Measurements from ENCODE around the gene FGGY.
"Not testable (repeated sequence)": the region's sequence is repeated elsewhere in the genome, so short reads cannot be mapped to it uniquely, and the experiment has no call there.

The FGGY gene

DNA sequence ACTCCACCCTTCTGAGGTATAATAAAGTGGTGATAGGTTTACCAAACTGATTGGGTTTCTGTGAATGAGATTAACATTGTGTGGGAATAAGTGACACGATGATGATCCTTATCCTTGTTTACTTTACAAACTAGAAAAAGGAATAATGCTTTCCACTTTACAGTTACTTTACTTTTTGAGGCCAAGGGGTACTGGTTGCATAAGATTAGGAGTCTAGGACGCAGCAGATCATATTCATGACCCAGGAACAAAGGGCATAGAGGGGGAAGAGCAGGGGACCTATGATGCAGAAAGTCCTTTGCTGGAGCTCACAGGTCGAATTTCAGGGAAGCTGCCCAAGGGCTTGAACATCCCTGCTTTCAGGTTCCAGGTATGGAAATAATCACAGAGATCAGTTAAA, 20.4 kb downstream of the FGGY start:
- no peak for DNase-seq

DNA sequence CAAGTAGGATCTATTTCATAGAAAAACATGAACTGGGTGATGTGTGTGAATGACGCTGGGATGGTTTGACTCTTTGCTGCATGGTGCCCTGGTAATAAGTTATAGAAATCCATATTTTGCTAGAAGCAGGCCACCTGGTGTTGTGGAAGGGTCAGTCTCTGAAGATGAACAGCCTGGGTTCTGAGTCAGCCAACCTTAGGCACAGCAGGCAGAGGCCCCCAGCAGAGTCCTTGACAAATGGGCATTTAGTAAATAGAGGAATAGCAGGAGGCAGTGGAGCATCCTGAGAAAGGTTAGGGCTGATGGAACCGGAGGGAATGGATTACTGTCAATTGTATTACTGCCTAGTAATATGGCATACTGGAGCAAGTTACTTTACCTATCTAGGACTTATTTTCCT, 20.9 kb downstream of the FGGY start:
- DNase-seq = no peak

DNA sequence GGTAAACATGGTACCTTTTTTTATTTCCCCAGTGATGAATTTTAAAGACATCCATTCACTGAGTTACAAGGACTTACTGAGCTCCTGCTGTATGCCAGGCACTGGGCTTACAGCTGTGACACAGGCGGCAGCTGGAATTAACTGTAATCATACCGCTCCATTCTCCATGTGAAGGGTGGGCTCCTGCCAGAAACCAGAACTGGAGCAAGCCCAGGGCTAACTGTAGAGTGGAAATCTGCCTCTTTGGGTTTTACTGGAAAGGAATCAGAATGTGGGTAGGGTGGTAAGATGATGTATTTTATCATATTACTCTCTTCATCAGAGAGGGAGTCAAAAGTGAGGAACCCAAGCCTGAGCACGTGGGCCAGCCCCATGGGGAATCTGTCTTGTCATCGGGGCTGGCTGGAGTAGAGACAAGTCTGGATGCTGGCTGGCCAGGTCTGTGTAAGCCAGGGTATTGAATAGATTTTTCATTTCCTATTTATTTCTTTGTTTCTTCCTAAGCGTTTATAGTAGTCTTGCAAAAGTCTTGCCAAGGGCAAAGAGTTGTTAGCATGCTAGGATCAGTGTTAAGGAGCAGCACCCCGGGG, 21.5 kb downstream of the FGGY start:
- no peak for DNase-seq

DNA sequence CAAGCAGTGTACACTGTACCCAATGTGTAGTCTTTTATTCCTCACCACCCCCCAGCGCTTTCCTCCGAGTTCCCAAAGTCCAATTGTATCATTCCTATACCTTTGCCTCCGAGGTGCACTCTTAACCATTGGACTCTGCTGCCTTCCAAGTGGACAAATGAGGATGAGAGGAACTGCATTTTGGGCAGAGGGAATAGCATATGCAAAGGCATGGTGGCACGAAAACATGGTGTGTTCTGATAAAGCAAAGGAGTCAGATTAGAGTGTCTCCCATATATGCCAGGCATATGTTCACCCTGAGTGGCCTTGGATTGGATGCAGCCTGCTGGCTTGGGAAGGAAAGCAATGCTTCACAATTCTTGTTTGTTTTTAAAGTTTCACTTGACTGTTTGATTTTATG, 25.5 kb downstream of the FGGY start:
- no peak for DNase-seq

DNA sequence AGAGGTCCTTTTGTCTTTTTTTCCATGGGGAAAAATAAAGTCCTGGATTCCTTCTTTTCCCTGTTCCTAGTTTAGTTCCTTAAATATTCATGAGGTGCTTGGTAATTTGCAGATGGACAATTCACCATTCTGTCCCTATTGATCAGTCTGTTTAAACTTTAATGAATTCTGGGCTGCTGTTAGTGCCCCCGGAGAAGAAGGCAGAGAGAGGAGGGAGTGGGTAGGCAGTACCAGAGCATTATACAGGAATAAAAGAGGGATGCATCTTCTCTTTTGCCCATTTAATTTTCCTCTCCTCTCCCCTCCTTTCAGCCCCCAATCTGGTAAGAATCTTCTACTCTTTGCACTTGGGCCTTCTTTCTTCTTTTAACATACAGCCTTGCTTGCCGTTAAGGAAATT, 25.9 kb downstream of the FGGY start:
- no peak for DNase-seq

DNA sequence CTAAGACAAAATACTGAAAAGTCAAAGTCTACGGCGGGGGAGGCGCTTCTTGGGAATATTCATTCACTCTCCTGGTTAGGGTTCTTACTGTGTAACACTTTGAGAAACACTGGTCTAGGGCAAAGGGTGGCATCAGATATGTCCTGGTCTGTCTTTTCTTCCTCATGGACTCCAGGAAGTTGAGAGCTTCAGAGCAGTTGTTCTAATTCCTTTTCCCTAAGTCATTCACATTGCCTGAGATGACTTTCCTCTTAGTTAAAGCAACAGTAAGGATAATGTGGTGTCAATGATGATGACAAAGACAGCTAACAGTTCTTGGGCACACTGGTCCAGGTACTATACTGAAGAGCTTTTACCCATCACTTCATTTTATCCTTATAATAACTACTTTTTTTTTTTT, 27.0 kb downstream of the FGGY start:
- no peak for DNase-seq

DNA sequence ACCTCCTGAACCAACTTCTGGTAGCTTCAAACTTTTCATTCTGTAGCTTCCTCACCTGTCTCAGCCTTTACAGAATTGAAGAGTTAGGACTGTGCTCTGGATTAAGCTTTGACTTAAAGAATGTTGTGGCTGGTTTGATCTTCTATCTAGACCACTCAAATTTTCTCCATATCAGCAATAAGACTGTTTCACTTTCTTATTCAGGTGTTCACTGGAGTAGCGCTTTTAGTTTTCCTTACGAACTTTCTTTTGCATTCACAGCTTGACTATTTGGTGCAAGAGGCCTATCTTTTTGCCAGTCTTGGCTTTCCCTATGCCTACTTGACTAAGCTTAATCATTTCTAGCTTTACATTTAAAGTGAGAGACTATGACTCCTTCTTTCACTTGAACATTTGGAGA, 31.5 kb downstream of the FGGY start:
- DNase-seq = no peak

DNA sequence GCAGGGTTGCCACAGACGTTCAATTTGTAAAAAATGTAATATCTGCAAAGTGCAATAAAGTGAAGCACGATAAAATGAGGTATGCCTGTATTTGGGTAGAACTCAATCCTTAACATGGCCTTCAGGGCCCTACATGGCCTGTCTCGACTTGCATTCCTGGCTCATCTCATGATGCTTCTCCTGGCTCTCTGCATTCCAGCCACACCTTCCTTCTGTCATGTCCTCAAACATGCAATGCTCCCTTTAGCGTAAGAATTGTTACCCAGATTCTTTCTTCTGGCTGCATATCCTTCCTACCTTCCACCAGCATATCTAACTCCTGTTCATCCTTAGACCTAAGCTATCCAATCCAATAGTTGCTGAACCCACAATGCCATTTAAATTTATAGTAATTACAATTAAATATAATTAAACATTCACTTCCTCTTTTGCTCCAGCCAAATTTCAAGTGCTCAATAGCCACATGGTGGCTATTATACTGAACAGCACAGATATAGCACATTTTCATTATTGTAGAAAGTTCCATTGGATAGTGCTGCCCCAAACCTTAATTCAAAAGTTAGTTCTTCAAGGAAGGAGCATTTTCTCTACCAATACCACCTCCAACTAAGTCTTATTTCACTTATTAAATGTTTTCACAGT, 32.6 kb downstream of the FGGY start:
- no peak for DNase-seq

DNA sequence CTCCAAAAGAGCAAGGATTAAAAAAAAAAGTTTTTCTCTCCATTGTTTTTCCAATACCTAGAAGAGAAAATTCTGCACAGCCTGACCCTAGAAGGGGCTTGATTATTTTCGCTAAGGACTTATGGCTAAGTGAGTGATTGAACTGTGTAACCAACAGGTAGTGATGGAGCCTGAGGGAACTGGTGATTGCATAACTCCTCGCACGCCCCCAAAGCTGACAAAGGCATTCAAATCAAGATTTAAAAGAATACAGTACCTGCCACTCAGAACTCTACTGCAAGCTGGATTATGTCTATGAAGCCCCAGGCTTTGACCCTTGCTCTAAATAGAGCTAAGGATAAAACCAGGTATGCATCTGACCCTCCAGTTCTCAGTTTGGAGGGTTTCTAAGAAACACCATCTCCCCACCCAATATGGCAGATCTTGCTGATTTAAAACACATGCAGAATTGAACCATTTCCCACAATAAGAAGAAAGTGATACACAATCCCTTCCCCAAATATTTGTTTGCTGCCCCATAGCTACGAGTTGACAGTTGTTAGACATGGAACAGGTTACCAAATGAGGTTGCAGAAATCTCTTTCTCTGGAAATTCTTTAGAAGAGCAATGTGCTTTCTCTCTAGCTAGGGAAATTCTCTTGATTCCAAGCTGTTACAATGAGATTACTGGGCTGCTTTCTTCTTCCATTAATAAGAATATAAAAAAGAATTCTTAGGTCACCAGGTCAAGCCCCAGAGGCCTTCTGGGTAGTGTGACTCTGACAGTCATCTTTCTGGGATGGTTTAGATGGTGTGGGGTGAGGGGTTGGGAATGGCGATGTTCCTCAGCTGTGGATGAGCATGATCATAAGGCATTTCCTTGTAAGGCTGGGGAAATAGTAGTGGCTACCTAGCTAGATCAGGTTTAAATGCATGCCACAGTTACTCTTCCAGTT, 35.1 kb downstream of the FGGY start:
- no peak for DNase-seq

DNA sequence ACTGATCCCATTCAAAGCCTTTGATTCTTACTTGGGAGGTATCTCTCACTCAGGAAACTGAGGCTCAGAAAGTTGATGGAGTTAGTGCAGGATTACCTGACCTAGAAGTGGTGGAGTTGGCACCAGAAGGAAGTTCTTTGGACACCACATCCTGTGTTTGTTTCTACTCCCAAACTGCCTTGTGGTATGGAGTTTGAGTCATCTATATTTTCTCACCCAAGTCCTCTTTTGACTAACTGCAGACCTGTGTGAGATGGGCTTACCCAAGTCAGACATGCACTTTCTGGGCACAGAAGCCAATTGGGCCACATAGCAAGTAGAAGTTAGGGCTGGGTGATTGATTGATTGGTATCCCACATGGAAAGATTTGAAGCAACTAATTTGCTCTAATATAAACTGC, 36.1 kb downstream of the FGGY start:
- no peak for DNase-seq

DNA sequence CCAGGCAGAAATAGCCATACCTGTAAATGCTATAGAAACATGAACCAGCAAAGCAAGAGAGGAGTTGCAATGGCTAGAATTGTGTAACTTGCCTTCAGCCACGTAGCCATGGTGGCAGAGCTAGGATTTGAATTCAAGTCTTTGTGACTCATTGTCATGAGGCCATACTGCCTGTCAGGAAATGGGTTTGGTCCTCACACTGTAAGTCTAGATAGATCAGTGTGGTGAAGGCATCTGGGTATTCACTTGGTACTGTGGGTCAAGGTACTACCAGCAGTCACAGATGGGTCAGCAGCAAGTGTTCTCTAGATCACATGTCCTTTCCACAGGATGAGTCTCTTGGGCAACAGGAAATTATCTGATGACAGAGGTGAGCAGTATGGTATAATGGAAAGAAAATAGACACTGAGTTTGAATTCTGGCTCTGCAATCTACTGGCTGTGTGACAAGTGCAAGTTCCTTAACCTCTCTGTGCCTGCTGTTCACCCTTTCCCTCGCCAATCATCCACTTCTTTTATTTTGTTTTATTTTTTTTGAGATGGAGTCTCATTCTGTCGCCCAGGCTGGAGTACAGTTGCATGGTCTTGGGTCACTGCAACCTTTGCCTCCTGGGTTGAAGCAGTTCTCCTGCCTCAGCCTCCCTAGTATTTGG, 36.9 kb downstream of the FGGY start:
- DNase-seq = no peak

DNA sequence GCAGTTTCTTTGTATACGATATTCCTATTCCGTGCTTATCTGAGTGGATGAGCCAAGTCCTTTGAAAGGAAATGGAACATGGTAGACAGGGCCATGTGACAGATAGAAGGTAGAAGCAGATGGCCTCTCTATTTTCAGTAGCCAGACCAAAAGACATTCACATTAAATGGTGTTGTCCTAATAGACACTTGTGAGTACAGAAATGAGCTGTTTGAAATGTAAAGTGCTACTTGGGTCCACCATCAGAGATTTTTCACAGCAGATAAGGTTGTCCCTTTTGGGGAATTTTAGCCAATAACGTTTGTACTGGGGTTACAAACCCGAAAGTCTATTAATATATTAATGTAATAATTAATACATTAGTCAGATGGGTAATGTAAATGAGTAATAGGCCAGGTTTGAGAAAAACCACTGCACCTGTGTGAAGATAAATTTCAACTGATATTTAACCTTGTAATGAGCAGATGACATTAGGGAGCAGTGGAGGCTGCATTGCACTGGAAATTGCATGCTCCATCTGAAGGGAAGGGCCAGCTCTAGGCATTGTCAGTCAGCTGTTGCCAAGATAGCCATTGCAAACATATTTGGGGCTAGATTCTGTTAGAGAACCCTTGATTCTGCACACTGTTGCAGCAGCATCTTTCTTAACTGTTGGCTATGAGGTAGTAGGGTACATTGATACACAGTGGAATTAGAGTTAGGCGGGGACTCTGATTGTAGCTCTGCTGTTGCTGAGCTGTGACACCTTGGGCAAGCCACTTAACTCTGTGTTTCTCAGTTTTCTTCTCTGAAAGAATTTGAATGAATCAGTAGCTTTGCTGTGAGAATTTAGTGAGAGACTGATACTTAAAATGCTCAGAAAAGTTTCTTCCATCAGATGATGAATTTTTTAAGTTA, 43.8 kb downstream of the FGGY start:
- DNase-seq = no peak

DNA sequence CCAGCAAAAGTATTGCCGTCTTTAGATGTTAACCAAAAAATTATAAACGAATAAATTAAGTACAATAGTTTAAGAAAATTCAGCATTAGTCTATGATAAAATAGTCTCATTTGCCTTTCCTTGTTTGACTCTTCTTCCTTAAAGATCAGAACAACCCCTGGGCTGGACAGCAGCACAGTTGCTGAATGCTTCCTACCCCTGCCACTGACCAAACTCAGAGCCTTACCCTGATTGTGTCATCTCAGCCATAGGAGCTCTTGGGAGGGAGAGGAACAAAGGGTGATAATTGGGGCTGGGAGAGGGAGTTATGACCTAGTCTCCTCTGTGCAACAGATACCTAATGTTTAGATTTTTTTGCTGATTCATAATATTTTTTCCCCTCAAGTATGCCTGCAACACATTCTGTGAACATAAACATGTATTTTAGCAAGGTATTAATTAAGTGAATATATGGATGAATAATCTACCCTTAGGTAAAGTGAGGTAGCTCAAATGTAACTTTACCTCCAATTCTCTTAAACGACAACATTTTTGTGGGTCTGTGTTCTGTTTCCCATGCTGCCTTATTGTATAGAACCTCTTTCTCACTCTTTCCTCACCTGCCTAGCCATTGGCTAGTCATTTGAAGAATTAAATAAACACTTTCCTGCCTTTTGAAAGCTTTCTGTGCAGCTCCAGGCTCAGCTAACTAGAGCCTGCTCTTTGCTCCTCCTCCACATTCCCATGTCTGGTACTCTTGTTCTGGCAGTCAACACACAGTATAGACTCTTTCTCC, 46.1 kb downstream of the FGGY start:
- no peak for DNase-seq

DNA sequence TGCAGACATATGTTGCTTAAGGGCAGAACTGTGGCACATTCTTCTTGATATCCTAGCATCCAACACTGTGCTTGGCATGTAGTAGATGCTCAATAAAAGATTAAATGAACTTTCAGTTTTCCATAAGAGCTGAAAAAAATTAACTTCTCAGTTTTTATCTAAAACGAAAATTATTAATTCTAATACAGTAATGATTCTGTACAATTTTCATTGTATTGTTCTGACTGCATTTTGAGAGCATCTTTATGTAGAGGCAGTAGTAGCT, 46.6 kb downstream of the FGGY start:
- DNase-seq = no peak

DNA sequence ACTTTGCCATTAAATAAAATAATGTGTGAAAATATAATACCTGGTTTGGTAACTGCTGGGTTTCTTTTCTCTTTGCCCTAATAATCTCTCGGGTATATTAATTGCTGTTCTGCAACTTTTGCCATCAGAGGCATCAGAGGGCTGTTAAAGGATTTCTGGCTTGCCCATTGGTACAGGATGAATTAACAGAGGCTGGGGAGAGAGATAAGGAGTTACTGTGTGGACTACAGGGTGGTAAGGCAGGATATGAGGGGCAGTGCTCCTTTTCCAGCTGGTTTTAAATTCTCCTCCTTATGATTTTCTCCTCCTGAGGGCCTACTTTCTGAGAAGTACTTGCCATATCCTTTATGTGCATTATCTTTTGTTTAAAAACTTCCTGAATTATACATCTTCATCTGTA, 48.3 kb downstream of the FGGY start:
- no peak for DNase-seq

DNA sequence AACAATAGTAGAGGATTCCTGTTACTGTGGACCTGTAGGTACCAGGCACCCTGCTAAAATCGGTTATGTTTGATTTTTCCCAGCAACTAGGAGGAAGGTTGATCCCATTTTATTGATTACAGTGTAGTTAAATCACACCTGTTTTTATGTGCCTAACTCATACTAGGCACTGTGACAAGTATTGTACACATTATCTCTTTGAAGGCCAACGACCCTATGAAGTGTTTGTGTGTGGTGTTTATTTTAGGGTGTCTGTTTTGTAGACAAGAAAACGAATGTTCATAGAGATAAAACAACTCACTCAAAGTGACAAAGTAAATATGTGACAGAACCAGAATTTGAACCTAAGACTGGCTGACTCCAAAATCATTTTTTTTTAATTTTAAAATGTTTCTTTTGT, 49.5 kb downstream of the FGGY start:
- no peak for DNase-seq

DNA sequence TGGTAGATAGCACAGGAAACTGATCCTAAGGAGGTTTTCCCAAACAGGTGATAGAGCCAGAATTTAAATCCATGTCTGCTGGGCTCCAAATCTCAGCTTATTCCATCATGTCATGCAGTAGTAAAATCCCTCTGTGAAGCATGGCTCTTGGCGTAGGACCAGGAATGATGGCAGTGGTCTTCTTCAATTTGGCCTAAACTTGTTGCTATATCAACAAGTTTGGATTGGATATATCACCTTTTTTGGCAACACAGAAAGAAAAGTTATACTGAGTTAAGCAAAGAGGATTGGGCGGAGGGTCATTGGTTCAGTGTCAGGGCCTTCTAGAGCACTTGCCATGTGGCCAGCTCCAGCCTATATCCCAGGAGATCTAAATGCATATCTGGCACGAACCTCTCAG, 52.2 kb downstream of the FGGY start:
- no peak for DNase-seq

DNA sequence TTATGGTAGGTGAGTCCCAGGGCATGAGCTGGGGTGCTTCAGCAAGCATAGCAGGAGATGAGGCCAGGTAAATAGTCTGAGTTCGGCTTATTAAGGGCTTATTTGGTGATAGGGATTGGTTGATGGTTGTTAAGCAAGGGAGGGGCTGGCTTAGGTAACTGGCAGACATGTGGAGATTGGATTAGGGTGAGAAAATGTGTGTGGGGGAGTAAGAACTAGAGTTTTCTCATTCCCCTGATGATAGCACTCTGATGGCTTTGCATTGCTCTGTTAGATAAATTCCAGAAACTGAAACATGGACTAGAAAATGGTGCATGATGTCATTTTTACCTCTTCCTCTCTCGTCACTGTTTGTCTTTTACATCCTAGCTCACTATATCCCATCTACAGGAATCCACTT, 53.6 kb downstream of the FGGY start:
- no peak for DNase-seq

DNA sequence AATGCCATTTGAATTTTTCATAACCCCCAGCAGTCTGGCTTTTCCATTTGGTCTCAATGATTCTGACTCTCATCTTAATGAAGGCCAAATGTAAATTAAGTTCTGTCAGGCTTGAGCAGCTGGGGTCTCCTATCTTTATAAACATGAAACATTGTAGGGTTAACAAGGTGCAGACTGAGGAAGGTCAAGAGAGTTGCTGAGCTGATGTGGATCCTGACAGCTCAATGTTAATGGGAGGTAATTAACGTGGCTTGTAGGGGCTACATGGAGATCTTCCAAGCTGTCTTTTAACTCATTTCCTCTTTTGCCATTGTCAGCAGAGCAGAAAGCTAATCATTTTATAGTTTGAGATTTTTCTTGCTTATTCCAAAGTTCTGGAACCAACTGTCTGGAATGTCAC, 55.2 kb downstream of the FGGY start:
- no peak for DNase-seq

DNA sequence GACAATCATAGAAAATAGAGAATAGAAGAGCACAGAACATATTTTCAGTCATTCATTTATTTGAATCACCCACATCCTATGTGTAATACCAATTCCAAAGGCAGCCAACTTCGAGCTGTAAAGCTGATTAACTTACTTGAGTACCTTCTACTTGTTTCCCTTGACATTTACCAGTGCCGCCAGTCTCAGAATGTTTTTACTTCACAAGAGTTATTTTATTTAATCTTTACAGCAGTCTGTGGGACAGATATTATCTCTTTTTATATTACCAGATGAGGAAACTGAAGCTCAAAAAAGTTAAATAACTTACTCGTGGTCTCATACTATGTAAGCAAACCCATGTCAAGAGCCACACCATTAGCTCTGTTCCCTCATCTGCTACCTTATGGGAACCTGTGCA, 56.6 kb downstream of the FGGY start:
- no peak for DNase-seq

DNA sequence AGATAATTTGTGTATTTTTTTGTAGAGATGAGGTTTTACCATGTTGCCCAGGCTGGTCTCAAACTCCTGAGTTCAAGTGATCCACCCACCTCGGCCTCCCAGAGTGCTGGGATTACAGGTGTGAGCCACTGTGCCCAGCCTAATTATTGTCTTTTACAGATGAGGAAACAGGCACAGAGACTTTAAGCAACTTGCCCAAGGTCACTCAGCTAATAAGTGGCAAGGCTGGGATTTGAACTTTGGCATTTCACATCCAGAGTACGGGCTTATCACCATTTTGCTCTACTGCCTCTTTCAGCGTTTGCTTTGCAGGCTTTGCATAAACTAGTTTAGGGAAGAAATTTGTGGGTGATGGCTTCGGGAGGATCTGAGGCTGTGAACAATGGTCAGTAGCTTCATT, 57.3 kb downstream of the FGGY start:
- not testable (repeated sequence) for DNase-seq

DNA sequence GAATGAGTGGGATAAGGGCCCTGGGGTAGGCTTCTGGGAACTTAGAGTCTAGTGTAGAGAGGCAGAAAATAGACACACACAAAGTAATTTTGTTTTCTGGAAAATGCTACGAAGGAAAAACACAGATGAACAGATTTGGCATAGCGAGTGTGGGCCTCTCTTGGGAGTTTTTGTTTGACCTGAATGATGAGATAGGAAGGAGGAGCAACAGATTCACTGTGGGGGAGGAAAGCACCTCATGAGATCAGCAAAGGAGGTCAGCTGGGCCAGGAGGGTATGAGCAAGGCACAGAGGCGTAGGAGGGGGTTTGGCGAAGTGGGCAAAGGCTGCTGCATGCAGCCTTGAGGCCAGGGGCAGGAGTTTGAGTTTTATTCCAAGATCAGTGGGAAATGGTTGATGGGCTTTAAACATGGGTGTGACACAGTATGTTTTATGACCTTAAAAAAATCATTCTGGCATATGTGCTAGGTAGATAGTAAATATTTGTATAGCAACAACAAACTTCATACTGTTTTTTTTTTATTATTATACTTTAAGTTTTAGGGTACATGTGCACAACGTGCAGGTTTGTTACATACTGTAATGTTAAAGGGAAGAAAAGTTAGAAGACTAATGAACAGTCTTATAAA, 57.9 kb downstream of the FGGY start:
- DNase-seq = no peak
